Measurements from ENCODE around the gene LNX2.

Gene LNX2

DNA sequence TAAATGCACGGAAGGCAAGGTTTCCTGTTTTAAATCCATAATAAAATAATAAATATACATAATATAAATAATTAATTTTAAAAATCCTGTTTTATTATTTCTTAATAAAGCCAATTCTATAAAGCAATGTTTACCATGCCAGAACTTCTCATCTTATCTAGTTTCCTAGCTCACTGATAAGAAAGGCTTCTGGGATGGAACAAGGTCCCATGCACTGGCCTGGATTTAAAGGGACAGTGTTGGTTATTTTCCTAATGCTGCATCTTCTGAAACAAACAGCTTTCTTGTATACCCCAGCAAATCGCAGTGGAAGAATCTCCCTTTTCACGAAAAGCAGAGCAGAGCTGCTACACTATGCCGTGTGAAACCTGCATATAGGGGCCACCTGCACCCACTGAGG lies 68.8 kb downstream of the LNX2 start:
- no peak for DNase-seq

DNA sequence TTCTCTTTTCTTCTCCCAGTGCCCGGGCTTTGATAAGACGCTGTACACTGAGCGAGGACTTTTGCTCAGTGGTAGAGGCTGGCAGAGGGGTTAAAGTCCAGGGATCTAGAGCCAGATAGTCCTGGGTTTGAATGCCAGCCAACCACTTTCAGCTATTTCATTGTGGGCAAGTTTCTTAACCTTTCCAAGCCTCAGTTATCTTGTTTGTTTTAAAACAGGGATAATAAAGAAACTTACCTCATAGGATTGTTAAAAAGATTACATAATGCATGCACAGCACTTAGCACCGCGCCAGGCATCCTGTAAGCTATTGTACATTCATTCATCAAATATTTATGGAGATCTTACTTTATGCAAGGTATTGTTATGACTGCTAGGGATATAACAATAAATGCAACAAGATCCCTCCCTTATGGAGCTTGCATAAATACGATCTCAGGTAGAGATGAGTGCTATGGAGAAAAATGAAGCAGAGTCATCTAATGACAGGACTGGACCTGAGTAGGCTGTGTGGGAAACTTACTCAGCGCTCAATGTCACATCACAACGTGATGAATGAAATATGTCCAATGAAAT lies 70.8 kb downstream of the LNX2 start:
- DNase-seq: no peak

DNA sequence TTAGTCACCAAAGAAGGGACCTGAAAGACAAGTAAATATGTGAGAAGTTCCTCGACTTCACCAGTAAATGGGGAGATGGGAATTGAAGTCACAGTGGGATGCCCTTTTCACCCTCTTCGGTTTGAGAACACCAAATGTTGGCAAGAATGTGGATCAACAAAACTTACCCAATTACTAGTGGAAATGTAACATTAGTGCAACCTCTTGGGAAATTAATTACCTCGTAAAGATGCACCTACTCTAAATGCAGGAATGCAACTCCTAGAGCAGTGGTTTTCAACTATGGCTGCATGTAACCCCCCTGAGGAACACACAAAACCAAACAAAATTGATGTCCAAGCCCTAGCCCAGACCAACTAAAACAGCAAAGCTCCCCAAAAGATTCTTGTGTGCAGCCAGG lies 78.1 kb downstream of the LNX2 start:
- DNase-seq: no peak

DNA sequence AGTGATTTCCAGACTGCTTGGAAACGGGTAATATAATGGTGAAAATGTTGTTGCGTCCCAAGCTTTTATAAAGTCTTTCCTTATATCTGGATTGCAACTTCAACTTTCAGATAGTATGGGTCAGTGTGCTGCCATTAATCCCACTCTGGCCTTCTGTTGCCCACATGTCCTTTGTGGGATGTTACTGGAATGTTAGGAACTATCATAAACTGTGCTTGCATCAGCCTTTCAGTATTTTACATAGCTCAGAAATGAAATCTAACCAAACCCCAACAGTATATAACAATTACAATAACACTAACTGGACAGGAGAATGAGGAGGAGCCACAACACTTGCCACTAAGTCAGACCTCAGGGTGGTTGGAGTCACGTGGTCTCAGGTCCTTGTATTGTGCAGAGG lies 78.9 kb downstream of the LNX2 start:
- no peak for DNase-seq

DNA sequence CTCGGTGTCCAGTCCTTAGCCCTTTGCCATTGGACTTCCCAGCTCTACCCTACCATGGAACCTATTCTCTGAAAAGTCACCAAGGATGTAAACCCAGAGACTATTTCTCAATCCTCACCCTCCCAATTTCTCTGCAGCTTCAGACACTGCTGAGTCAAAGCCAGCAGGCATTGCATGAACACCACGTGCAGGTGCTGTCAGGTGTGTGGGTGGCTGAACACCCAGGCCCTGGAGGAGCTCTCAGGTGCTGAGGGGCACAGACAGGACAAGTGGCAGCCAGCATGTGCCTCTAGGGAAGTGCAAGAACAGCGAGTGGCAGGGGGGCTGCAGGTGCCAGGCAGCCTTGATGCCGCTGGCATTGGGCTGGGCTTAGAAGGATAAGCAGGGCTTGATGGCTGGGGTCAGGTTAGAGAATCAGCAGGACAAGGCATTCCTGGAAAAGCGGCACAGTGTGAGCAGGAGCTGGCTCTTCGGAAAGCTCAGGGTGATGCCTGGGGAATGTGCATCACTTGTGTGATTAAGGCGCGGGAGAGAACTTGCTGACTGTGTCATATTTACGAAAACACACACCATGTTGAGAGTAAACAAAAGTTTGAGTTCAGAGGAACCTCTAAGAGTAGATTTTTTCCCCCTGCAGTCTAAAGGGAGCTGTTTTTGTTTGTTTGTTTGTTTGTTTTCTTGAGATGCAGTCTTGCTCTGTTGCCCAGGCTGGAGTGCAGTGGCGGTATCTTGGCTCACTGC lies 83.8 kb downstream of the LNX2 start:
- DNase-seq: no peak

DNA sequence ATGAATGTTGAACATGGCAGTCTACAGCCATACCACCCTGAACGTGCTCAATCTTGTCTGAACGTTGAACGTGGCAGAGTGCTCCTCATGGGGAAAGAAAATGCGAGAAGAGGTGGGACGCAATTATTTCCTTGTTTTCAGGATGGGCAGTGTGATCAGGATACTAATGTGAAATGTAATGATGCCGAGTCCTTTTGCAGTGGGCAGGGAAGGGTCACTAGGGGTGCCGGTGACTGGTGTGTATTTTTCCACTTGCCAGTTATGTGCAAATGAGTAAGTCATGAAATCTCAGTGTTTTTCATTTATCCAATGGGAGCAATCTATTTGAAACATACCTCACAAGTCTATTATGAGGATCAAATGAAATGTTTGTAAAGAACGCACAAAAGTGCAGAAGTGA lies 84.8 kb downstream of the LNX2 start:
- DNase-seq: no peak

DNA sequence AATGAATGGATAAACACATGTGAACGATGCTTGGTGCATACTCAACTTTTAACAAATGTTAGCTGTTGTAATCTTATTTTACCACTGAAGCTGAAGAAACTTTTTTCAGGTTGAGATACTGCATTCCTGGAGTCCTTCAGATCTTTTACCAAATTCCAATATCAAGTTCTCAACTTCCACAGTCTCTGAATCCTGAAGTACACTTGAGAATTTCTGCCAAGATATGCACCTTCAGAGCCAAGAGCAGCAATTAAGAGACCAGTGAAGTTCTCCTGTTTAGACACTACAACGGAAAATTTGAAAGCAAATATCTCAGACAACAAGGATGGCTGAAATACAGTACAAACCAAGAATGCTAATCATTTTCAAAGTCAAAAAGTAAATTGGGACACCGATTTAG lies 85.3 kb downstream of the LNX2 start:
- DNase-seq: no peak

DNA sequence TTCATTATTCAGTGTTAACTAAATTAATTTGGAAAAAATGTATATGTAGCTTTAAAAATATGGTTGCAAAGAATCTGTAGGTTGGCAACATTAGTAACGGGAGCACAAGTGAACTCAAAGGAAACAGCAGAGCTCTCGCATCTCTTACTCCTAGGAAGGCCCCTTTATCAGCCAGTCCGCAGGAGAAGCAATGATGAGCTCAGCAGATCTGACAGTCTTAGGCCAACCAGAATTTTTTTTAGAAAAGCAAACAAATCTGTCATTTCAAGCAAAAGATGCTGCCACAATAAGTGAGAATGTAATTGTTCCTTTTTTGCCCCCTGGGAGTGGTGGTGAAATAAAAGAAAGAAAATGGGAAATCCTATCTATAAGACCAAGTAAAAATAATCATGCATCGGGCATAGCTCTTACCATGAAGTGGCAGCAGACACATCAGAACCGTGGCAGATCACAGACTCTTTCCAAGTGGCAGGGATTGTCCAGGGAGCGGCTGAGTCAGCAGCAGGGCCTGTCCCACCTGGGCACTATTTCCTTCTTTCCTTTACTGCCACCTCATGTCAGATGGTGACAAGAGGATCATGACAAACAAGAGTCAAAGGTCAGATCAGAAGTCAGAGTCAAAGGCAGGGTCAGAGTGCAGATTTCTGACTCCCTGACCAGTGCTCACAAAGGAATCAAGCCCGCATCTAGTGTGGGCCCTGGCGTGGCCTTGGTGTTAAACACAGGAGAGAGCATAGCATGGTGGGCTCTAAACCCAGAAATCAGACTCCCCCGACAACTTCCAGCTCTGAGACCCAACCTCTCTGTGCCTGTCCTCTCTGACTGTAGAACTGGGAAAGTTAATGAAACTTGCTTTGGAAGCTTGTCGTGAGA lies 86.0 kb downstream of the LNX2 start:
- no peak for DNase-seq

DNA sequence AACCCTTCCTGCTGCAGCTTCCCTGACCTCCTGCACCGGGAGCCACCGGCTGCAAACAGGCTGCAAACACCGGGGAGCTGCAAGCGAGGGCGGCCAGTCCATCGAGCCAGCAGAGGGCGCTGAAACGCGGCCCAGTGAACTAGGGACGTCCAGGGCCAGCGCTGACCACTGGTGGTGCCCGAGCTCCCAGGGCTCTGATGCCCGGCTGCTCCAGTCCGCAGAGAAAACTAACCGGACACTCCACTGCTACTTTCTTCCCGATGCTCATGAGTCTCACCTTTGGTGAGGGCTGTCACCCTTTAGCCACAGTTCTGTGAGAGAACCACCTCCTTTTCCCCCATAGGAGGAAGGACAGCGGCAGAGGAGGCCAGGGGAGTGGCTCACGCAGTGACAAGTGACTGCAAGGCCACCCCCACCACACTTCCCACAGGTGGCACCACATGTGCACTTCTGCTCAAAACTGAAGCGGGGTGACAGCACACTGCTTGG lies 87.1 kb downstream of the LNX2 start:
- DNase-seq: no peak

DNA sequence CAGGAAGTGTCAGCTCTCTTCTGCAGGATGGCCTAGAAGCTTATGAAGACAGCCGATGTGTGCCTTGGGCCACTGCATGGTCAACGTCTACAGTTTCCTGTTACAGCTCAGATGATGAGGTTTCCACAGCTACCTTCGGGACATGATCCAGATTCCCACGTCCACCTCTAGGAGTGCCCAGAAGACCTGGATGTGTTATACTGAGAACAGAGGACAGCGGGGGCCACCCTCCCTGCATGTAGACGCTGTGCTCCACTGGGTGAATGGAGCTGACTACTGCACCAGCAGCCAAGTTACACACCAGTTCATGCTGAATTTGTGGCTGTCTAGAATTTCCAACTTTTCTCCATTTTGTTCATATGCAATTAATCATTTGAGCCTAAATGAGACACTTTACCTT lies 91.4 kb downstream of the LNX2 start:
- no peak for DNase-seq

DNA sequence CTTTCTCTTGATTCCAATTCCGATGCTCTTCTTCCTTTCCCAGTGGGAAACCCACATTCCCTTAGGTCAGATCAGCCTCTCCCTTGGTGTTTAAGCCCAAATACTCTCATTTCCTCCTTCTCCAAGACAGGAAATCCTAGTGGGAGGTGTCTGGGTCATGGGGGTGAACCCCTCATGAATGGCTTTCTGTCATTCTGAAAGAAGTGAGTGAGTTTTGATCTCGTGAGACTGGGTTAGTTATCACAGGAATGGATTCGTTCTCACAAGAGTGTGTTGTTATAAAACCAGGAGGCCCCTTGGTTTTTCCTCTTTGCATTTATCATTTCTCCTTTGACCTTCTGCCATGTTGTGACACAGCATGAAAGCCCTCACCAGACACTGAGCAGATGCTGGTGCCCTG lies 93.8 kb downstream of the LNX2 start:
- no peak for DNase-seq

DNA sequence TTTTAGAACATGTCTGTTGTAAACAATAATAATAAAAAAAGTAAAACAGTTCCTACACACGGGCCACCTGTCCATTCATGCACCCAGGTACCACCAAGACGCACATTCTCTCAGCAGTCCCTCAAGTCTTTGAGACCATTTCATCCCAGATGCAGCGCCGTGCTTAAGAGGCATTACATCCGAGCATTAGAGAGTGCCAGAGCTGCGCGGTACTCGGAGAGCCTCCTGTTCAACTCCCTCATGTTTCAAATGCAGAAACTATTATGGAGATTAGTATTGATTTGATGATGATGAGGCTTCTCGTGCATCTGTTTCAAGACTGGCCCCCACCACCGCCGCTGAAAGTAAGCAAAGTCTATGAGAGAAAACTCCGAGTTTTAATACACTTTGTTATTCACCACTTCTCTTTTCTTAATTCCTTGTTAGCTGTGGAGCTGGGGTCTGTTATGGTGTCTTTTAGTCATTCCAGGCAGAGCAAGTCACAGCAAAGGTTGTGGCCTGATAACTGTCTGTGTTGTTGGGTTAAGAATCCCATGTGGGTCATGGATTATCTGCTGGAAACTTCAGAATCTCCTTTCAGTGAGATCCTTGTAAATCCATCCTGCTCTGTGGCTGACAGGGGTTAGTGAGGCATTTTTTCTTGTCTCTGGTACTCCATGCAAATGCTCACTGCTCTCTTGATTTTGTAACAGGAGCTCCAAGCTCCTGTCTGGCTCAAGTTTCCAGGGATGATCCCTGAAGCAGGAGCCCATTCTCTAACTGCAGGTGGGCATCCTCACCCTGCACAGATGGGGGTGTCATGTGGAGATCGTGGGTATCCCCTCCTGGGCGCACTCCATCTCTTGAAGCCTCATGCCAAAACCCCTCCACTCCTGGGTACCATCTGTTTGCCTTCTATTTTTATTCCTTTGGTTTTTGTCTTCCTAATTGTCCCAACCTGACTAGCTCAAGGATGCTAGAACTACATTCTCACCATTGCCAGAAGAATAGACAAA lies 95.1 kb downstream of the LNX2 start:
- DNase-seq: no peak

DNA sequence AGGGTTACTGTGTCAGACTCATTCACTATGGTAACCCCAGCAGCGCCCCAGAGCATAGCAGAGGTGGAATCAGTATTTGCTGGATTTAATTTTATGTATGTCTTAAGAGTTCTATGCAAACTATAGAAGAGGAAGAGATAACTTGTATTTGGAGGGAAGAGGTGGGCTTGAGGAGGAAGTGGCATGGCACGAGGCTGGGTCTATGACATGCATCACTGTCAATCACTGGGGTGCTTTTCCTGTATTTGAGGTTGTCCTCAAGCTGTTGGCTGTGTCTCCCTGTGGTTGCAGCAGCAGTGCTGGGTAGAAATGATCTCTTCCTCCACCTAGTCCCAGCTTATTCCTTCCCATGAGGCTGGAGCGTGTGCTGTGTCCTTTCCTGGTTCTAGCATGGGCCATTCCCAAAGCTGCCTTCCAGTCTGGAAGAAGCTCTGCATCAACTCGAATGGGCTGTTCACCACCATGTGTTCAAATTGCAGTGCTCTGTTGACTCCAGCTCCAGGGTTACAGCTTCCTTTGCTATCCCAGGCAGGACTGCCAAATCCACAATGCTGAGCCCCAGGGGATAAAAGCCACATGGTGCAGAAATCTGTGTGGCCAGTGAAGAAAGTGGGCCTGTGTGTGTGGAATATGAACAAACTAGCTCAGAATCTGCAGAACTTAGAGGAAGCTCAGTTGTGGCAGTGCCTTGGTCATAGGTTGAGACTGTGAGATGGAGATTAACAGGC lies 96.8 kb downstream of the LNX2 start:
- DNase-seq: no peak

DNA sequence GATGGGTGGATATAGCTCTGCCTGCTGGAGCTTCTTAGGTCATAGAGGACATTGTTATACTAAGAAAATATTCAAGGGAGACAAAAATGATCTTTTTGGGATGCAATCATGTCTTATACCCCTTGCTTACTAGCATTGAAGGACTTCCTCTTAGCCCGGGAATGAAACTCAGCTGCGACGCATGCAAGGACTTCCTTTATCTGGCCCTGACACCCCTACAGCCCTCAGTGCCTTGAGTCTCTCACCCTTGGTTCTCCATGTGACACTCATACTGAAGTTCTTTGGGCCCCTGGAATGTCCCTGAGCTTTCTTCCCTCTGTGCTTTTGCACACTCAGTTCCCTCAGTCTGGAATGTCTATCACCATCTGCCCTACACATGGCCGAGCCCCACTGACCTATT lies 97.5 kb downstream of the LNX2 start:
- no peak for DNase-seq

DNA sequence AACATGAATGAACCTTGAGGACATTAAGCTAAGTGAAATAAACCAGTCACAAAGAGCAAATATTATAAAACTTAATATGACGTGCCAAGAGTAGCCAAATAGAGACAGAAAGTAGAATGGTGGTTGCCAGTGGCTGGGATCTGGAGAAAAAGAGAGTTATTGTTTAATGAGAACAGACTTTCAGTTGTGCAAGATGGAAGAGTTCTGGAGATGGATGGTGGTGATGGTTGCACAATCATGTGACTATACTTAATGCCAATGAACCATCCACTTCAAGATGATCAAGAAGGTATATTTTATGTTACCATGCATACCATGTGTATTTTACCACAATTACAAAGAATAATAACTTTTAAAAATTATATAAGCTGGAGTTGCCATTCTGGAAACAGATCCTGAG lies 104.2 kb downstream of the LNX2 start:
- DNase-seq: no peak

DNA sequence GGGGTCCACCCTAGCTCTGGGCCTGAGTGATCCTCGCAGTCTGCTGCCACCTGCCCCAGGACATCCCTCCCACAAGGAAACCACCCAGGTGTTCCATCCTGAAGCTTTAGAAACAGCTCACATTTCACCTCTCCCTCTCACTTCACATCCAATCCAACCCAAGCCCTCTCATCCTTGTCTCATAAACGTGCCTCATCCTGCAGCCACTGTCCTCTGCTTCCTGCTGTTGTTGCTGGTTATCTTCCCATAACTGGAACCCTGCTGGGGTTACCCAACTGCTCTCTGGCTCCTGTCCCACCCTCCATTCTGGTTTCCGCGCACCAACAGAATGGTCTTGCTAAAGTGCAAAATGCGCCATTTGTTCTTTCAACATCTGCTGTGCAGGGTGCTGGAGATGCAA lies 110.2 kb downstream of the LNX2 start:
- DNase-seq: no peak

DNA sequence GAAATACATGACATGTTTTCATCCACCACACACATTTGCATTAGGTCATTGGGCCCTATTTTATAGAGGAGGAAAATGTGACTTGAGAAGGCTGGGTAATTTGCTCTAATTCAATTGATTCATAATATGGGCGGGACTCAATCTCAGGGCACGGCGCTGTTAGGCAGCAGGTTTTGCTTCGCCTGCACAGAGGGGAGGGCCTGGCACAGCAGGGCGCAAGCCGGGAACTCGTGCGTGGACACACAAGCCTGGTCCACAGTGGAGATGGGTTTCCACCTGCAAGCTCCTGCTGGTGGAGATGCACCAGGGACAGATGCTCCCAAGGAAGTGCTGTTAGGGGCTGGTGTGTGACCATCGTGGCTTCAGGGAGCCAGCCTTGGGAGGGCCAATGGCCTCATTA lies 111.5 kb downstream of the LNX2 start:
- DNase-seq: no peak

DNA sequence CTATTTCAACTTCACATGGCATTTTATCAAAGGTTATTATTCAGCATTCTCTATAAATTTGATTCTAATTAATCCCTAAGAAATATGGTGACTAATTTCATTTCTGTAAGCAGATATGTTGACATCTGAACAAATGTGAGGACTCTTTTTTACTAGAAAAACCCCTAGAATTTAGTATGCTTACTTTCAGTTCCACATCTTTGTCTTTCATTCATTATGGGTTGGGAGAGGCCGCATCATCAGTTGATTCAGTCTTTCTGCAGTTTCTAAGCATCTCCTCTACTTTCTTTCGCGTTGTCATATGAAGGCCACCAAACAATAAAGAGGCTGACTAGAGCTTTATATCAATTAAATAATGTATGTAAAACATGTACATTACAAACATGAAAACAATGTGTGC lies 114.5 kb downstream of the LNX2 start:
- no peak for DNase-seq

DNA sequence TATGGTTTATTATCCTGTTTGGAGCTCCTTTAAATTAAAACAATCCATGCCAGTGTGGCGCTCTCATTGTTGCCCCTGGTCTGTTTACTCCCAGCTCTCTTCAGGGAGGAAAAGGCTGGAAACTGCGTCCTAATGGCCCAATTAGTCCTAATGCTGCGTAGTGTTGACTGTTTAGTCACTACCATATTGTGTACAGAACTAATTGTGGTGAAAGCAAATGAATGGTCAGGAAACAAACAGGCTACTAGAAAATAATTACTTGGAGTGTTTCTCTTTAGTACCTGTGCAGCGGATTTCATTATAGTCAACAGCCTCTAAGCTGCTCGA lies 115.5 kb downstream of the LNX2 start:
- no peak for DNase-seq

DNA sequence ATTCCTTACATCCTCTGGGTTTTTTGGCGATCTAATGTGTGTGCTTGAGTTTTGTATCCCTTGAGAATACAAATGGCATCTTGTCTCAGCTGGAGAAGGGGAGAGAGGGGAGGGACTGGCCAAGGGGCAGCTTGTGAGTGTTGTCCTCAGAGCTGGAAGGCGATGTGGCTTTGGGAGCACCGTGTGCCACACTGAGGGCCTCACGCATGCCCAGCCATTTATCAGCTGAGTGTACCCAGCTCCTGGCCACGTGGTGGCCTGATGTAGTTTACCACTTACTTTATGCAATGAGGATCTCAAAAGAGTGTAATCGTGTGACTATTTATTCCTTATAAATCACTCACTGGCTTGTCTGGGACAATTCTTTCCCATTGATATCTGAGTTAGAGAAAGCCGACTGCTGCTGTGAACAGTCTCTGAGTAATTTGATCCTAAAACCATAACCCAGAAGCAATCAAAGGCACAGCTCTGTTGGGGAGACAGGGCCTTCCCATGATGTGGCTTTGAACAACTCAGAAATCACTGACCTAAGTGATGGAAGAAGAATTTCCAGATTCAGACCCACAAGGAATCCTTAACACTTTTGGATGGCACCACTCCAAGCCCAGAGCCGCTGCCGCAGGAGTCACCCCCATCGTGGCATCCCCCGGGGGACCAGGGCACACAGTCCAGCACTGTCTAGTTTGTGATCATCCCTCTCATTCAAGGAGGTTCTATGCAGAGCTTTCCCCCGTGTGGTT lies 116.0 kb downstream of the LNX2 start:
- no peak for DNase-seq

DNA sequence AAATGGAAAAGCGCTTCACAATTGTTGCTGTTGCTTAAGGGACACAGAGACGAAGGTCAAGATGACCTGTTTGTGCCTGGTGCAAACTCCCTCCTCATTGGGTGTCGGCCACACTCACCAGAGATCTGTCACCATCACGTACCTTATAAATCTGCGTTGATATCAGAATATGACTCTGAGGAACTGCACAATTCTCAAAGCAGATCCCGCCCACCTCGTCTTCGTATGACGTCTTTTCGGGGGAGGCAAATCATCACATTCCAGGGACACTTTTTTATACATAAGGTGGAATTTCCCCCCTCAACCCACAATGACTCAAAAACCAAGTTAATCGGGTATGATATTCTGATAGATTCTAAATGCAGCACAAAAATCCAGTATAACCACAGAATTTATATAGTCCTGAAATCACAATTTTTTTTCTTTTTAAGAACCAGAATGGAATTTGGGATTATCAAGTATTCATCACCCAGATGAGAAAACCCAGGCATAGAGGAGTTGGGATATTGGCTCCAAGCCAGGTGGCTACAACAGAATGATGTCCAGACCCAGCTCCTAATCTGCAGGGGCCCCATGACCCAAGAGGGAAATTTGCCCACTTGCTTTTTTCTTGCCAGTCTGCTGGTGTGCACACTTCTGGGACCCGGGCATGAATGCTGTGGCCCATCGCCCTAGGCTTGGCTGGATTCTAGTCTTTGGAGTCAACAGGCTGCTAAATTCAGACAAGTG lies 119.4 kb downstream of the LNX2 start:
- DNase-seq: no peak

Measured in cortex of kidney (tissue), 1 donor.